Activated CD8-positive, alpha-beta T cell treated with anti-CD3 and anti-CD28 coated beads, Interleukin-2, amount 10 ng/mL, durations not matched to agents 7 days and 5 days (primary cell): Measurements from ENCODE around the gene TTC28. TPM values are rescaled to one million over a fixed set of nuclear protein-coding genes. Genes with fewer than 3 reads are reported as not detected.

Experiments
- ATAC-seq: fragments of 150-1000 bp; cut with Tn5 transposase; one replicate; pipeline ENCODE4 v1.10.0; 2021; ENCODE audit warnings: moderate library complexity
- CTCF ChIA-PET: fragments of 350-600 bp; sonication (Branson Sonifier 250); formaldehyde crosslinking; loops from one replicate; lab custom pipeline; 2021; ENCODE audit warnings: antibody characterized with exemption; lab: Charles Lee
- POLR2A ChIA-PET: fragments of 350-600 bp; sonication (Branson Sonifier 250); formaldehyde crosslinking; loops from one replicate; lab custom pipeline; 2021; ENCODE audit warnings: antibody characterized with exemption; lab: Charles Lee
- DNase-seq: peaks from one replicate; pipeline ENCODE4 v3.0.0-alpha.2; 2020
- H3K27ac Mint-ChIP-seq: one replicate; pipeline ENCODE4 v1.8.0; 2021; ENCODE audit warnings: mild to moderate bottlenecking, mixed read lengths
- H3K27me3 Mint-ChIP-seq: one replicate; pipeline ENCODE4 v1.8.0; 2021; ENCODE audit warnings: low read depth, mixed read lengths
- H3K36me3 Mint-ChIP-seq: one replicate; pipeline ENCODE4 v1.8.0; 2021; ENCODE audit warnings: low read depth, mixed read lengths
- H3K4me1 Mint-ChIP-seq: one replicate; pipeline ENCODE4 v1.8.0; 2021; ENCODE audit warnings: low read depth, mixed read lengths
- H3K4me3 Mint-ChIP-seq: one replicate; pipeline ENCODE4 v1.8.0; 2021; ENCODE audit warnings: mild to moderate bottlenecking, mixed read lengths
- H3K9me3 Mint-ChIP-seq: one replicate; pipeline ENCODE4 v1.8.0; 2022; ENCODE audit warnings: mixed read lengths; ENCODE audit not compliant: insufficient read depth
- total RNA-seq, 2 experiments: library from RNA; stranded (reverse); gene quantifications; one replicate each; pipeline ENCODE4 v1.2.3, GENCODE V29; 2021

The TTC28 gene
- total RNA-seq, 2 experiments from 2014 or later = 0.18 to 0.23 TPM

DNA sequence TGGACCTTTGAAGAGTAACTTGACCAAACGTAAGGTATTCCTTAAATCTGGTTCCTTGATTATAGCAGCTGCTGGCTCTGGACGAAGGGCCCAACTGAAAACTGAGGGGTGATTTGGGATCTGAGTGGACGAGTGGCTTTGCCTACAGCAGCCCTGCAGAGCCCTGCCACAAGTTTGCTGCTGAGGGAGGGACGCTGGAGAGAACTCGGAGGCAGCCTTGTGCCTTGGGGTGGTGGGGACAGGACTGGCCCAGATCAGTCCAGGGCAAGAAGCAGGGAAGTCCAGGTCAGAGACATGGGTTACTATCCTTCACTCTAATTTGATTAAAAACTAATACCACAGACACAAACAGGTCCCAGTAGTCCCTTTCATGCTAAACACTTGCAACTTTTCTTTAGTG lies 671.0 kb downstream of the TTC28 start:
- no peaks in the 10 kb centered on the region for H3K4me1 Mint-ChIP-seq
- no peaks in the 10 kb centered on the region for H3K9me3 Mint-ChIP-seq
- ATAC-seq = no peak
- H3K27ac Mint-ChIP-seq = no peak overlapping the region
- ChIA-PET CTCF (interaction anchor here (0.6 to 3.1 kb wide), 9 partner anchors 114 to 132 kb away, joined by 3 to 20 read pairs (median 4); no protein-coding TSS in a partner anchor), POLR2A (no interaction called here)
- H3K27me3 Mint-ChIP-seq = no peaks in the 10 kb centered on the region
- H3K4me3 Mint-ChIP-seq = no peak overlapping the region
- DNase-seq = no peak
- H3K36me3 Mint-ChIP-seq = no peaks in the 10 kb centered on the region

DNA sequence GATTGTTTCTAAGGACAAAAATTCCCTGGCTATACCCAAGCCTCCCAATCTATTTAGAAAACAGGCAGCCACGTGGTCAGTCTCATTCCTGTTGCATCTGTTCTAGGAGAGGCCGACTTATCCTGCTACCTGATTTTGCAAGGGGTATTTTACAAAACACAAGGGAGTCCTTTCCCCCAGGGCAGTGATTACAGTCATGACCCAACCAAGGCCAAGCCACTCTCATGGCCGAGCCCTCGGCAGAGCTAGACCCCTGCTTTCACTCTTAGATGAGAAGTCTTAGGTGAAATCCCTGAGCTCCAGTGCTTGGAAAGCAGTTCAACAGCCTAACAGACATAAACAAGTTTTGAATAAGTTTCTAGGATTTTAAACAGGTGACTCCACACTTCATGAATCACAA lies 671.6 kb downstream of the TTC28 start:
- Mint-ChIP-seq H3K4me3 (no peak overlapping the region), H3K27ac (no peak overlapping the region), H3K4me1 (no peaks in the 10 kb centered on the region), H3K9me3 (no peaks in the 10 kb centered on the region), H3K27me3 (no peaks in the 10 kb centered on the region), H3K36me3 (no peaks in the 10 kb centered on the region)
- ChIA-PET POLR2A (no interaction called here), CTCF (interaction anchor here (1.1 kb wide), 3 partner anchors 122 to 132 kb away, joined by 3 to 4 read pairs (median 4); no protein-coding TSS in a partner anchor)
- no peak for ATAC-seq
- DNase-seq = no peak

DNA sequence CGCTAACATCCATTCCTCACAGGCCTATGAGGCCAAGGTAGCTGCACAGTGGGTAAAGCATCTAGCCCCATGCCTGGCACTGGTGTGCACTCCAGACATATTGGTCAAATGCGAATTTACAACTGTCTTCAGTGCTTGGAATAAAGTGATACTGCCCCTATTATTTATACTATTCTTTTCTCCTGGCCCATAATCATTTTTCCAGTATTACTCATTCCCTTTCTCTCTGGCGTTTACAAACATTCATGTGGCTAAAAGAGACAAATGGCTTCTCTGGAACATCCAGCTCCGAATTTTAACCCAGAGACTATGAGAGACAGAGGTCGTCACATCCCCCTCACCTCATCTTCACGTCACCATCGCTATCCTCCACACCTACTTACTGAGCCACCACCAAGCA lies 673.4 kb downstream of the TTC28 start:
- DNase-seq (no peak), ATAC-seq (no peak)
- Mint-ChIP-seq H3K36me3 (no peaks in the 10 kb centered on the region), H3K9me3 (no peaks in the 10 kb centered on the region), H3K4me1 (no peaks in the 10 kb centered on the region), H3K4me3 (no peak overlapping the region), H3K27me3 (no peaks in the 10 kb centered on the region), H3K27ac (no peak overlapping the region)
- CTCF ChIA-PET = interaction anchor here (1.3 to 1.9 kb wide), 2 partner anchors 120 to 126 kb away, joined by 4 to 8 read pairs; no protein-coding TSS in a partner anchor
- POLR2A ChIA-PET = no interaction called here

DNA sequence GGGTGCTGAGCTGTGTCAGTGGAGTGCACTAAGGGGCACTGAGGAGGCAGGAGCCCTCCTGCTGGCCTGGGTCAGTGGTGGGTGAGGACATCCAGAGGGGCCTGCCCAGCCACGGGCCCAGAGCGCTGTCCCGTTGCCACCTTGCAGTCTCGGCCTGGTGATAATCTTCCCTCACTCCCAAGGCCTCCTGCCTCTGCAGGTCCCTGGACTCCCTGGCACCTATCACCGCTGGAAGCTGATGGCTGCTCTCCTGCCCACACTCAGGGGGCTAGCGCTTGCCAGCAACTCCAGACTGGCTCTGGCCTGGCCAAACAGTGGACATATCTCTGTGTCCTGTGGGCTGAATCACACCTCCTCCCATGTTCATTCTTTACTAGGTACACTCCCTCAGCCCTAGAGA lies 674.1 kb downstream of the TTC28 start:
- Mint-ChIP-seq H3K27me3 (no peaks in the 10 kb centered on the region), H3K27ac (no peak overlapping the region), H3K9me3 (no peaks in the 10 kb centered on the region), H3K4me3 (no peak overlapping the region), H3K4me1 (no peaks in the 10 kb centered on the region), H3K36me3 (no peaks in the 10 kb centered on the region)
- ATAC-seq = no peak
- POLR2A ChIA-PET = no interaction called here
- CTCF ChIA-PET = interaction anchor here (1.9 kb wide), 1 partner anchor 119 kb away, joined by 8 read pairs; no protein-coding TSS in a partner anchor
- DNase-seq = no peak

DNA sequence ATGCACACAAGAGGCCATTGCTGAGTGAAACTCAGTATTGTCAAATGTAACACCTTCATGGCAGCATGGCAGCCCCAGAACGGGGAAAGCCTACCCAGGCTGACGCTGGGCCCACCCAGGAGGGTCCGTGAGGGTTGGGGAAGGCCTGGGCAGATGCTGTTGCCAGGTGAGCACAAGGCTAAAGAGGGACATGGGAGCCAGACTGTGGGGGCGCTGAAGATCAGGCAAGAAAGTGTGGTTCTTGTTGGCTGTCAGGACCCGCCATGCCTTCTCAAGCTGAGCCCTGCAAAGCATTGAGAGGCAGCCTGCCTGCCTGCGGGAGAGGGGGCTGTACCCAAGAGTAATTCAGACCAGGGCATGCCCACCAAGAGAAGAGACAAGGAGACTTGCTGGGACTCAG lies 675.6 kb downstream of the TTC28 start:
- Mint-ChIP-seq H3K27me3 (no peaks in the 10 kb centered on the region), H3K27ac (no peak overlapping the region), H3K4me1 (no peaks in the 10 kb centered on the region), H3K4me3 (no peak overlapping the region), H3K36me3 (no peaks in the 10 kb centered on the region), H3K9me3 (no peaks in the 10 kb centered on the region)
- ATAC-seq (no peak), DNase-seq (no peak)
- ChIA-PET POLR2A (no interaction called here), CTCF (interaction anchor here (0.8 to 1.0 kb wide), 2 partner anchors 117 to 123 kb away, joined by 3 read pairs; no protein-coding TSS in a partner anchor)

DNA sequence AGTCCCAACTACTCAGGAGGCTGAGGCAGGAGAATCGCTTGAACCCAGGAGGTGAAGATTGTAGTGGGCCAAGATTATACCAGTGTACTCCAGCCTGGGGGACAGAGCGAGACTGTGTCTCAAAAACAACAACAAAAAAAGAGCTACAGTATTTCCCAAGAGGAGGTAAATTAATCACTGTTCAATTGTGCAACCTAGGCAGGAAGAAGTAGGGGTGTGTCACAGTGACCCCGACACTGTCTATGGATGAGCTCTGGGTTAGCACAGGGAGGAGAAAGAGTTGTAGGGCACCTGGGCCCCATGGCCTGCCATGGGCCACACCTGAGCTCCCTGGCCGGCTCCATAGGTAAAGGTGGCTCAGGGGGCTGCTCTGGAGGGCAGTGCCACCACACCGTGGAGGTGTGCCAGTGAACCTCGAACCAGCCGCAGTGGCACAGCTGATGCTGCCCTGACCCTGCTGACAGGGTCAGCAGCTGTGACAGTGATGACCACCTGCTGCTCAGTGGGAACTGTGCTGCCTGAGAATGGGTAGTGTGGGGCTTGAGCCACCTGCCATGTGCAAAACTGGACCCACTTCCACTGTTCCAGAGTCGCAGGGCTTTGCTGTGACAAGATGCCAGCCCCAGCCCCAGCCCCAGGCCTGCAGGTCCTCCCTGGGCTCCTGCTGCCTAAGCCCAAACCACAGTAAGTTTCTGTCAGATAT lies 676.6 kb downstream of the TTC28 start:
- ChIA-PET CTCF (interaction anchor here (0.8 to 1.0 kb wide), 2 partner anchors 116 to 122 kb away, joined by 3 read pairs; no protein-coding TSS in a partner anchor), POLR2A (interaction anchor here (0.6 kb wide), 1 partner anchor 13 kb away, joined by 4 read pairs; no protein-coding TSS in a partner anchor)
- H3K27me3 Mint-ChIP-seq = no peaks in the 10 kb centered on the region
- no peak overlapping the region for H3K4me3 Mint-ChIP-seq
- no peaks in the 10 kb centered on the region for H3K4me1 Mint-ChIP-seq
- H3K27ac Mint-ChIP-seq = no peak overlapping the region
- DNase-seq = no peak
- H3K9me3 Mint-ChIP-seq = no peaks in the 10 kb centered on the region
- no peaks in the 10 kb centered on the region for H3K36me3 Mint-ChIP-seq
- ATAC-seq = no peak

DNA sequence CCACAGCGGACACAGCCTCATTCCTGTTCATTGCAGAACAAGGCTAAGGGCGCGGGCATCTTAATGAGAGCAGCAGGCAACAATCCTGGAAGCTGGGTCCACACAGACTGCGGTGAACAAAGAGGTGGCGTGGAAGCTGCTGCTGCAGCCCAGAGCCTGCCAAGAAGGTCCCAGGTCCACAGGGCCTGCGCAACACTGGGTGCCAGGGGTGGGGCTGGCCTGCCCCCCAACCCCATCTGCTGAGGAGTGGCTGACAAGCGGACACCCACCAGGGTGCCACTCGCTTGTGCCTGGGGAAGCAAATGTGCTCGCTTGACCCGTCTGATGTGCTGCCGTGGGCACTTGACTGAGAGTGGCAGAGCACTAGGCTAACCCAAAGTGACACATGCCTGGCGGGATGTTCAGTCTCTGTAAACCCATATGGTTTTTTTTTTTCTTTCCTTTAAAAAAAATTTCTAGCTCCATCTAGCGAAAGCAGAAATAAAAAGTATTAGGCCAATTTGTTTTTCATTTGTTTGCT lies 677.4 kb downstream of the TTC28 start:
- Mint-ChIP-seq H3K27ac (no peak overlapping the region), H3K4me3 (no peak overlapping the region), H3K36me3 (no peaks in the 10 kb centered on the region), H3K4me1 (no peaks in the 10 kb centered on the region), H3K9me3 (no peaks in the 10 kb centered on the region), H3K27me3 (no peaks in the 10 kb centered on the region)
- CTCF ChIA-PET = no interaction called here
- ATAC-seq = no peak
- DNase-seq = no peak
- POLR2A ChIA-PET = no interaction called here

DNA sequence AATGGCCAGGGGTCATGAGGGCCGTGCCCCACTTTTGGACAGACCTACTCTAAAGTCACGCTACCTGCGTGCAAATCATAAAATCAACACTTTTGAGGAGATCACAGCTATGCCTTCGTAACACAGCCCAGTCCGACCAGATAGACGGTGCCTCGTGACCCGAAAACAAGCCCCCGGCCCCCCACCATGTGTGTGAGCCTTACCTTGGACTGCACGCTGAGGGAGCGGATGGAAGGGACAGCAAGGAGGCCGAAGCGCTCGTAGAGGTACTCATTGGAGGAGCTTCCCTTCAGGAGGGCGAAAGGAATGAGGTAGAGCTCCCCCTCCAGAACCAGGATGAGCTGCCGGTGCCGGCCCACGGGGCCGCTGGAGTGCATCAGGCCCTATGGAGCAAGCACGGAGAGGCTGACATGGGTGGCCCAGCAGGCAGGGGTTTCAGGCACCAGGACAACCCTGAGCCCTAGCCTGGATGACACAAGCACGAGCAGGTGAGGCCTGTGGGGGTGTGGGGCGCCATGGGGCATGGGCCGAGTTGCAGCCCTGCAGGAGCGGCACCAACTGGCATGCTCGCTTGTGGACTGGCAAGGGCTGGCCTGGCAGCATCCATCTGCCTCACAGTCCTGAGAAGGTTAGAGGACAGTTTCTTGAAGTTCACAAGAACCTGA lies 678.3 kb downstream of the TTC28 start:
- Mint-ChIP-seq H3K27ac (no peak overlapping the region), H3K27me3 (no peaks in the 10 kb centered on the region), H3K4me1 (no peaks in the 10 kb centered on the region), H3K36me3 (no peaks in the 10 kb centered on the region), H3K9me3 (no peaks in the 10 kb centered on the region), H3K4me3 (no peak overlapping the region)
- ATAC-seq = no peak
- DNase-seq = no peak
- ChIA-PET CTCF (no interaction called here), POLR2A (no interaction called here)

DNA sequence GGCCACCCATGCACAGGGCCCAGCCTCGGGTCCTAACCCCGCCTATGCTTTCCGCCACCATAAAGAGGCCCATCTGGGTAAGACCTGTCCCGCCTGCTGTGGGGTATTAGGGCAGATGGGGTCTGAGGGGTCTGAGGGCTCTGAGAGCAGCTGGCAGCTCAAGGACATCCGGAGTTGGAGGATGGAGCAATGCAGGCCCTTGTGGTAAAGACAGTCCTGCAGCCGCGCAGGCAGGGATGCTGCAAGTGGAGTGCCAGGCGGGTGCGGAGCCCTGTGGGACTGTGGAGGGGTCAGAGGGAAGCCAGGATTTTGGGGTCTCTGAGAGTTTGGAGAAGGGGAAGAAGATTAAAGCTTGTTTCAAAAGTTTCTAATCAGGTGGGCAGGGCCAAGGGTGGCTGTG lies 679.3 kb downstream of the TTC28 start:
- Mint-ChIP-seq H3K36me3 (no peaks in the 10 kb centered on the region), H3K27me3 (no peaks in the 10 kb centered on the region), H3K4me1 (no peaks in the 10 kb centered on the region), H3K4me3 (no peak overlapping the region), H3K9me3 (no peaks in the 10 kb centered on the region), H3K27ac (no peak overlapping the region)
- ATAC-seq = no peak
- ChIA-PET POLR2A (no interaction called here), CTCF (interaction anchor here (1.4 kb wide), 1 partner anchor 100 kb away, joined by 4 read pairs; no protein-coding TSS in a partner anchor)
- DNase-seq = no peak

DNA sequence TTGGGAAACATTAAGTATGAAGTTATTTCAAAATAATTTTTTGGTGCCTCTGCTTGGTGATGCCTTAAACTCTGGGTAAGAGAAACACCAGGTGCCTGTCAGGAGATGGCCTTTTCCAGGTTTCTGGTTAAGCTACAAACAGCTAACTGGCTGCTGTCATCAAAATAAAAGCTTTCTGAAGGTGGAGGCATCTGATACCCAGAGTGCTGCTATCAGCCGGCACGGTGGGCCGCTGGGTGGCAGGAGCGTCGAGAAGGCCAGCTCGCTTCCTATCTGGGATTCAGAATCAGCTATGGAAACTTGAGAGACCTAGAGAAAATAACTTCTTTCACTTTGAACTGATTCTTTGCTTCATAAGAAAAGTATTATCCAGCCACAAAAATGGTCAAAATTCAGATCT lies 679.8 kb downstream of the TTC28 start:
- no peaks in the 10 kb centered on the region for H3K4me1 Mint-ChIP-seq
- H3K9me3 Mint-ChIP-seq = no peaks in the 10 kb centered on the region
- H3K27me3 Mint-ChIP-seq = no peaks in the 10 kb centered on the region
- no peaks in the 10 kb centered on the region for H3K36me3 Mint-ChIP-seq
- ChIA-PET POLR2A (no interaction called here), CTCF (interaction anchor here (1.4 to 1.6 kb wide), 2 partner anchors 100 to 119 kb away, joined by 4 to 6 read pairs; no protein-coding TSS in a partner anchor)
- H3K27ac Mint-ChIP-seq = no peak overlapping the region
- DNase-seq = no peak
- H3K4me3 Mint-ChIP-seq = no peak overlapping the region
- no peak for ATAC-seq

DNA sequence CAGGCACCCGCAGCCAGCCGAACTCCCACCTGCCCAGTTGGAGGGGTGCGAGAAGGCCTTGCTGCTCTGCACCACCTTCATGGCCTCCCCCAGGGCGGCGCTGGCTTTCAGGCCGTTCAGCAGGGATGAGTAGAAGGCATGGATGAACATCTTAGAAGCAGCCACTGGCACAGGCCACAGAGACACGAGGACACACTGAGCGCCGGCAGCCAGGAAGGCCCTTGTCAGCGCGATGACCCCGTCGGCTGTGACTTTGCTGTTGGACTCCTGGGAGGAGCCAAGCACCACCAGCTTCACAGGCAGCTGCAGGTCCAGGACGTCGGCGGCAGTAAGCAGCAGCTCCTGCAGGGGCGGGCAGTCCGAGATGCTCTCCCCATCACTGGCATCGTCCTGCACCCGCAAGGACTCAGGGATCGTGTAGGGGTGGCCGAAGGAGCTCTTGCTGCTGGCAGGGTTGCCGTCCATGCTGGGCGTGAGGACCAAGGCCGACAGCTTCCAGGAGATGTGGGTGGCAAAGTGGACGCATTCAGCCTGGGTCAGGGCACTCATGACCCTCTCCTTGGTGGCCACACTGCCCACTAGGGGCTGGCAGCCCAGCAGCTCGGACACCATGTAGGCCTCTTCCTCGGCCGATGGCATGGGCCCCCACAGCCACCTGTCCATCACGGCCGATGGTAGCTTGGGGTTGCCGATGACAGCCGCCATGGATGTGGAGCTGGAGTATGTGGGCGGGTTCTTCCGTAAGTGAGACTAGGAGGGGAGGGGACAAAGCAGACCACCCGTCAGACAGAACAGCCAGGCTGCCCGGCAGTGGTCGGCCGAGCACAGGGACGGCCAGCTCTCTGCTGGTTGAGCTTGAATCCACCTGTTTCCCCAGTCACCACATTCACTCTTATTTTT lies 680.9 kb downstream of the TTC28 start:
- ChIA-PET CTCF (interaction anchor here (1.6 kb wide), 1 partner anchor 118 kb away, joined by 6 read pairs; no protein-coding TSS in a partner anchor), POLR2A (no interaction called here)
- Mint-ChIP-seq H3K27me3 (no peaks in the 10 kb centered on the region), H3K4me1 (no peaks in the 10 kb centered on the region), H3K9me3 (no peaks in the 10 kb centered on the region), H3K36me3 (no peaks in the 10 kb centered on the region), H3K4me3 (no peak overlapping the region), H3K27ac (no peak overlapping the region)
- ATAC-seq (no peak), DNase-seq (no peak)
